ENCODE data around the gene RNF123. TPM values are rescaled to one million over a fixed set of nuclear protein-coding genes. Genes with fewer than 3 reads are reported as not detected.

Gene RNF123
- total RNA-seq (2022; extraction: Qiagen RNA extraction; ENCODE audit: low read depth) = 12.5 to 17.1 TPM (median 14.8 TPM) in 5 replicates

GRCh38 chr3:49689046-49689907 is at the start of gene RNF123, which contains the start of gene MST1:
RNF123 (plus strand) TSS chr3:49689557; CDS start chr3:49691166, 1,609 bp downstream.
MST1 (minus strand) TSS chr3:49689474; CDS start chr3:49688691, 783 bp downstream.

GRCh38 chr3:49673715-49674496 is 15.5 kb upstream of the RNF123 start, which contains the start of gene APEH:
APEH (plus strand) TSS chr3:49674351; CDS start chr3:49674402, 51 bp downstream.

GRCh38 chr3:49719214-49719884 is 30.0 kb downstream of the RNF123 start, which contains the start of gene AMIGO3:
AMIGO3 (minus strand) TSS chr3:49719684; CDS start chr3:49719465, 219 bp downstream.

GRCh38 chr3:49723628-49724551 is 34.5 kb downstream of the RNF123 start, which contains the start of gene GMPPB:
GMPPB (minus strand) TSS chr3:49723951; CDS start chr3:49723726, 225 bp downstream.

Other genes with a start within 250 kb of the RNF123 start
- gene DAG1, start 219.3 kb upstream of the RNF123 start, total RNA-seq (2022; extraction: Qiagen RNA extraction; ENCODE audit: low read depth) = 43.2 to 58.1 TPM (median 53.4 TPM) in 5 replicates
- gene BSN, start 135.1 kb upstream of the RNF123 start, total RNA-seq (2022; extraction: Qiagen RNA extraction; ENCODE audit: low read depth) = 0.10 to 0.19 TPM (median 0.13 TPM) in 5 replicates
- 59.0 to 65.7 TPM (median 64.8 TPM) in 5 replicates for gene APEH, start 15.2 kb upstream of the RNF123 start, total RNA-seq (2022; extraction: Qiagen RNA extraction; ENCODE audit: low read depth)
- gene MST1, start 83 bp upstream of the RNF123 start, total RNA-seq (2022; extraction: Qiagen RNA extraction; ENCODE audit: low read depth) = 0.89 to 2.0 TPM (median 1.8 TPM) in 5 replicates
- 0.26 to 1.7 TPM (median 0.57 TPM) in 5 replicates for gene AMIGO3, start 30.1 kb downstream of the RNF123 start, total RNA-seq (2022; extraction: Qiagen RNA extraction; ENCODE audit: low read depth)
- gene GMPPB, start 34.4 kb downstream of the RNF123 start, total RNA-seq (2022; extraction: Qiagen RNA extraction; ENCODE audit: low read depth) = 16.2 to 22.6 TPM (median 21.3 TPM) in 5 replicates
- 21.6 to 22.8 TPM (median 22.2 TPM) in 5 replicates for gene IP6K1, start 97.0 kb downstream of the RNF123 start, total RNA-seq (2022; extraction: Qiagen RNA extraction; ENCODE audit: low read depth)
- gene CDHR4, start 110.3 kb downstream of the RNF123 start, total RNA-seq (2022; extraction: Qiagen RNA extraction; ENCODE audit: low read depth) = 0.16 to 0.53 TPM (median 0.40 TPM) in 5 replicates
- 1.6 to 2.1 TPM (median 2.0 TPM) in 5 replicates for gene INKA1, start 113.7 kb downstream of the RNF123 start, total RNA-seq (2022; extraction: Qiagen RNA extraction; ENCODE audit: low read depth)
- 0.31 to 0.51 TPM (median 0.51 TPM) in 5 replicates for gene UBA7, start 124.4 kb downstream of the RNF123 start, total RNA-seq (2022; extraction: Qiagen RNA extraction; ENCODE audit: low read depth)
- 11.7 to 15.5 TPM (median 13.2 TPM) in 5 replicates for gene TRAIP, start 167.0 kb downstream of the RNF123 start, total RNA-seq (2022; extraction: Qiagen RNA extraction; ENCODE audit: low read depth)
- 0.29 to 0.51 TPM (median 0.37 TPM) in 5 replicates for gene CAMKV, start 180.3 kb downstream of the RNF123 start, total RNA-seq (2022; extraction: Qiagen RNA extraction; ENCODE audit: low read depth)
- gene MST1R, start 214.3 kb downstream of the RNF123 start, total RNA-seq (2022; extraction: Qiagen RNA extraction; ENCODE audit: low read depth) = 5.0 to 10.2 TPM (median 7.9 TPM) in 5 replicates
- 5.0 to 9.9 TPM (median 8.2 TPM) in 5 replicates for gene MON1A, start 240.3 kb downstream of the RNF123 start, total RNA-seq (2022; extraction: Qiagen RNA extraction; ENCODE audit: low read depth)

Measured in A549 treated with CpdA at 1 μM for 4 hours (cell line).